Karpas-422 (cell line): ENCODE data around the gene GNAL. TPM values are rescaled to one million over a fixed set of nuclear protein-coding genes. Genes with fewer than 3 reads are reported as not detected.

Experiments used
- DNase-seq: peaks from one replicate; pipeline ENCODE4 v3.0.0-alpha.2; 2015
- H2AFZ ChIP-seq: fragments of 200-600 bp; sonication (generic); 2 replicates; pipeline ENCODE4 v1.6.1; 2014; ENCODE audit warnings: antibody characterized with exemption, low read length, mixed read lengths
- H3K27ac ChIP-seq: fragments of 200-600 bp; sonication (generic); 2 replicates; pipeline ENCODE4 v1.5.1; 2014; ENCODE audit warnings: mild to moderate bottlenecking, low read length, moderate library complexity
- H3K27me3 ChIP-seq: fragments of 200-600 bp; sonication (generic); 2 replicates; pipeline ENCODE4 v1.6.1; 2014; ENCODE audit warnings: low read length, mixed read lengths
- H3K36me3 ChIP-seq: fragments of 200-600 bp; sonication (generic); 2 replicates; pipeline ENCODE4 v1.6.1; 2014; ENCODE audit warnings: low read length, mixed read lengths; ENCODE audit not compliant: insufficient read depth
- H3K4me1 ChIP-seq: fragments of 200-600 bp; sonication (generic); 2 replicates; pipeline ENCODE4 v1.6.1; 2014; ENCODE audit warnings: mild to moderate bottlenecking, low read length, mixed read lengths
- H3K4me2 ChIP-seq: fragments of 200-600 bp; sonication (generic); 2 replicates; pipeline ENCODE4 v1.6.1; 2014; ENCODE audit warnings: low read length, low read depth, mild to moderate bottlenecking; ENCODE audit not compliant: poor library complexity, severe bottlenecking
- H3K4me3 ChIP-seq: fragments of 200-600 bp; sonication (generic); 2 replicates; pipeline ENCODE4 v1.5.1; 2014; ENCODE audit warnings: mild to moderate bottlenecking, antibody characterized with exemption, low read length, mixed read lengths
- H3K79me2 ChIP-seq: fragments of 200-600 bp; sonication (generic); 2 replicates; pipeline ENCODE4 v1.6.1; 2014; ENCODE audit warnings: mild to moderate bottlenecking, low read length, mixed read lengths
- H3K9ac ChIP-seq: fragments of 200-600 bp; sonication (generic); 2 replicates; pipeline ENCODE4 v1.6.0; 2014; ENCODE audit warnings: low read length
- H3K9me2 ChIP-seq: fragments of 200-600 bp; sonication (generic), shearing (Covaris generic); replicated peaks from 2 replicates; pipeline ENCODE4 v1.6.0; 2014; ENCODE audit warnings: mild to moderate bottlenecking, low read length, moderate library complexity; ENCODE audit not compliant: insufficient read depth
- H3K9me3 ChIP-seq: fragments of 300-700, 200-600 bp; sonication (generic); 2 replicates; pipeline ENCODE4 v1.6.1; 2014; ENCODE audit warnings: low read length, mixed read lengths
- H4K20me1 ChIP-seq: fragments of 200-600 bp; sonication (generic); 2 replicates; pipeline ENCODE4 v1.6.1; 2014; ENCODE audit warnings: mild to moderate bottlenecking, antibody characterized with exemption, low read length, low read depth; ENCODE audit not compliant: insufficient read depth
- total RNA-seq: library from RNA; depleted of rRNA; stranded (reverse); fragments of >200 nt; shearing (Covaris generic); gene quantifications from 2 replicates; pipeline ENCODE4 v1.2.3, GENCODE V29; 2014; ENCODE audit warnings: low replicate concordance

Gene GNAL
- total RNA-seq, 1 experiment from 2014 or later, result not detected

- Histone ChIP-seq H3K79me2 (no peaks in the 10 kb centered on the region), H3K4me3 (no peak overlapping the region), H3K9me2 (no peaks in the 10 kb centered on the region), H3K27me3 (no peaks in the 10 kb centered on the region), H3K9me3 (no peaks in the 10 kb centered on the region), H3K4me1 (0 out of 2 replicates have a peak, but pooled peaks cover 2% of the 10 kb centered on the region), H3K27ac (no peak overlapping the region), H3K36me3 (no peaks in the 10 kb centered on the region), H3K9ac (no peak overlapping the region), H3K4me2 (no peak overlapping the region), H2AFZ (0 out of 2 replicates have a peak overlapping the region, but pooled peaks have one; percentile 36), H4K20me1 (no peaks in the 10 kb centered on the region)
- no peak for DNase-seq
Observed at GRCh38 chr18:11785444-11786055, 96.5 kb downstream of the GNAL start.

- H3K9me2 ChIP-seq, result no peaks in the 10 kb centered on the region
- no peak overlapping the region for H3K9ac ChIP-seq
- H3K4me3 ChIP-seq, result no peak overlapping the region
- no peaks in the 10 kb centered on the region for H4K20me1 ChIP-seq
- no peak overlapping the region for H3K4me2 ChIP-seq
- no peaks in the 10 kb centered on the region for H3K79me2 ChIP-seq
- no peaks in the 10 kb centered on the region for H3K9me3 ChIP-seq
- no peak overlapping the region for H2AFZ ChIP-seq
- no peak for DNase-seq
- 0 out of 2 replicates have a peak, but pooled peaks cover 2% of the 10 kb centered on the region for H3K4me1 ChIP-seq
- H3K27me3 ChIP-seq, result no peaks in the 10 kb centered on the region
- no peak overlapping the region for H3K27ac ChIP-seq
- no peaks in the 10 kb centered on the region for H3K36me3 ChIP-seq
Observed at GRCh38 chr18:11789716-11790510, 100.8 kb downstream of the GNAL start.

GRCh38 chr18:11791131-11791530, 102.1 kb downstream of the GNAL start:
- Histone ChIP-seq H3K27me3 (no peaks in the 10 kb centered on the region), H3K4me2 (no peak overlapping the region), H3K4me1 (0 out of 2 replicates have a peak, but pooled peaks cover 2% of the 10 kb centered on the region)

GRCh38 chr18:11792632-11793031, 103.6 kb downstream of the GNAL start:
- Histone ChIP-seq H4K20me1 (no peaks in the 10 kb centered on the region), H3K9me3 (no peaks in the 10 kb centered on the region), H3K9ac (no peak overlapping the region), H2AFZ (no peak overlapping the region), H3K4me3 (no peak overlapping the region), H3K4me1 (0 out of 2 replicates have a peak, but pooled peaks cover 2% of the 10 kb centered on the region), H3K4me2 (no peak overlapping the region), H3K36me3 (no peaks in the 10 kb centered on the region), H3K9me2 (no peaks in the 10 kb centered on the region), H3K79me2 (no peaks in the 10 kb centered on the region), H3K27me3 (no peaks in the 10 kb centered on the region), H3K27ac (no peak overlapping the region)
- no peak for DNase-seq

More at GRCh38 chr18:11791131-11791530, 102.1 kb downstream of the GNAL start:
- Histone ChIP-seq H3K27ac (no peak overlapping the region), H3K79me2 (no peaks in the 10 kb centered on the region), H2AFZ (no peak overlapping the region), H3K9ac (no peak overlapping the region), H4K20me1 (no peaks in the 10 kb centered on the region), H3K9me3 (no peaks in the 10 kb centered on the region), H3K4me3 (no peak overlapping the region), H3K9me2 (no peaks in the 10 kb centered on the region), H3K36me3 (no peaks in the 10 kb centered on the region)
- DNase-seq, result no peak

GRCh38 chr18:11794195-11794594, 105.1 kb downstream of the GNAL start:
- no peaks in the 10 kb centered on the region for H3K36me3 ChIP-seq
- H3K27ac ChIP-seq, result no peak overlapping the region
- no peak for DNase-seq
- H3K4me3 ChIP-seq, result no peak overlapping the region
- H3K9ac ChIP-seq, result no peak overlapping the region
- no peaks in the 10 kb centered on the region for H3K79me2 ChIP-seq
- H3K27me3 ChIP-seq, result no peaks in the 10 kb centered on the region
- H3K9me3 ChIP-seq, result no peaks in the 10 kb centered on the region
- H3K4me2 ChIP-seq, result no peak overlapping the region
- no peaks in the 10 kb centered on the region for H4K20me1 ChIP-seq
- H2AFZ ChIP-seq, result no peak overlapping the region
- H3K4me1 ChIP-seq, result 0 out of 2 replicates have a peak, but pooled peaks cover 2% of the 10 kb centered on the region
- no peaks in the 10 kb centered on the region for H3K9me2 ChIP-seq

GRCh38 chr18:11795916-11796315, 106.9 kb downstream of the GNAL start:
- DNase-seq, result no peak
- Histone ChIP-seq H2AFZ (no peak overlapping the region), H3K9me2 (no peaks in the 10 kb centered on the region), H3K4me3 (no peak overlapping the region), H3K4me2 (no peak overlapping the region), H3K27me3 (no peaks in the 10 kb centered on the region), H3K79me2 (no peaks in the 10 kb centered on the region), H3K27ac (no peak overlapping the region), H4K20me1 (no peaks in the 10 kb centered on the region), H3K9me3 (no peaks in the 10 kb centered on the region), H3K36me3 (no peaks in the 10 kb centered on the region), H3K9ac (no peak overlapping the region), H3K4me1 (no peaks in the 10 kb centered on the region)

GRCh38 chr18:11798271-11798670, 109.2 kb downstream of the GNAL start:
- H3K4me3 ChIP-seq, result no peak overlapping the region
- no peaks in the 10 kb centered on the region for H4K20me1 ChIP-seq
- H3K4me2 ChIP-seq, result no peak overlapping the region
- no peak overlapping the region for H3K27ac ChIP-seq
- no peaks in the 10 kb centered on the region for H3K36me3 ChIP-seq
- no peaks in the 10 kb centered on the region for H3K9me2 ChIP-seq
- no peak overlapping the region for H3K9ac ChIP-seq
- no peaks in the 10 kb centered on the region for H3K9me3 ChIP-seq
- H3K27me3 ChIP-seq, result no peaks in the 10 kb centered on the region
- DNase-seq, result no peak
- no peaks in the 10 kb centered on the region for H3K79me2 ChIP-seq
- H2AFZ ChIP-seq, result no peak overlapping the region
- no peaks in the 10 kb centered on the region for H3K4me1 ChIP-seq

GRCh38 chr18:11799066-11799465, 110.0 kb downstream of the GNAL start:
- no peak overlapping the region for H3K4me2 ChIP-seq
- no peaks in the 10 kb centered on the region for H3K9me3 ChIP-seq
- no peak overlapping the region for H3K27ac ChIP-seq
- H3K79me2 ChIP-seq, result no peaks in the 10 kb centered on the region
- no peak overlapping the region for H2AFZ ChIP-seq
- H3K4me3 ChIP-seq, result no peak overlapping the region
- no peaks in the 10 kb centered on the region for H3K36me3 ChIP-seq
- H4K20me1 ChIP-seq, result no peaks in the 10 kb centered on the region
- H3K9me2 ChIP-seq, result no peaks in the 10 kb centered on the region
- H3K9ac ChIP-seq, result no peak overlapping the region
- no peak for DNase-seq
- no peaks in the 10 kb centered on the region for H3K27me3 ChIP-seq
- no peaks in the 10 kb centered on the region for H3K4me1 ChIP-seq
